Endothelial cell of umbilical vein (primary cell): ENCODE results near the gene SLC22A4.

Source experiments
- POLR2A ChIP-seq: IDR thresholded peaks from 2 replicates; pipeline ENCODE4 v1.6.1; 2012; ENCODE audit warnings: low read depth, mild to moderate bottlenecking, control low read depth, low read length
- POLR2AphosphoS5 ChIP-seq: IDR thresholded peaks from 2 replicates; pipeline ENCODE4 v1.6.1; 2012; ENCODE audit warnings: low read depth, mild to moderate bottlenecking, control low read depth, low read length, moderate library complexity; ENCODE audit not compliant: insufficient read depth
- TF ChIP-seq, protein P1 (sequence below), 2 donors: IDR thresholded peaks; 1 replicate in 1 of 2; 2 replicates in 1 of 2; pipeline ENCODE4 v1.5.1; 2011; ENCODE audit warnings: low read length in 2 of 2, mild to moderate bottlenecking in 2 of 2, moderate library complexity in 2 of 2, control low read depth in 1 of 2, inconsistent platforms in 1 of 2, low read depth in 1 of 2; ENCODE audit not compliant: insufficient read depth in 1 of 2; ENCODE audit errors: extremely low read depth in 1 of 2

GRCh38 chr5:132302413-132302812 lies 8.2 kb downstream of the SLC22A4 start:
- TF ChIP-seq, protein P1, sequence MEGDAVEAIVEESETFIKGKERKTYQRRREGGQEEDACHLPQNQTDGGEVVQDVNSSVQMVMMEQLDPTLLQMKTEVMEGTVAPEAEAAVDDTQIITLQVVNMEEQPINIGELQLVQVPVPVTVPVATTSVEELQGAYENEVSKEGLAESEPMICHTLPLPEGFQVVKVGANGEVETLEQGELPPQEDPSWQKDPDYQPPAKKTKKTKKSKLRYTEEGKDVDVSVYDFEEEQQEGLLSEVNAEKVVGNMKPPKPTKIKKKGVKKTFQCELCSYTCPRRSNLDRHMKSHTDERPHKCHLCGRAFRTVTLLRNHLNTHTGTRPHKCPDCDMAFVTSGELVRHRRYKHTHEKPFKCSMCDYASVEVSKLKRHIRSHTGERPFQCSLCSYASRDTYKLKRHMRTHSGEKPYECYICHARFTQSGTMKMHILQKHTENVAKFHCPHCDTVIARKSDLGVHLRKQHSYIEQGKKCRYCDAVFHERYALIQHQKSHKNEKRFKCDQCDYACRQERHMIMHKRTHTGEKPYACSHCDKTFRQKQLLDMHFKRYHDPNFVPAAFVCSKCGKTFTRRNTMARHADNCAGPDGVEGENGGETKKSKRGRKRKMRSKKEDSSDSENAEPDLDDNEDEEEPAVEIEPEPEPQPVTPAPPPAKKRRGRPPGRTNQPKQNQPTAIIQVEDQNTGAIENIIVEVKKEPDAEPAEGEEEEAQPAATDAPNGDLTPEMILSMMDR (IDR thresholded peaks at IDR 0.05; ENCODE audit: extremely low read depth in 1 of 2, insufficient read depth in 1 of 2, low read depth in 1 of 2, low read length in 2 of 2) = no peak
- TF ChIP-seq POLR2A = no peak
- TF ChIP-seq POLR2AphosphoS5 = no peak
